Renal pelvis (tissue), 4 donors: Measurements from ENCODE around the gene ADD1. TPM values are rescaled to one million over a fixed set of nuclear protein-coding genes. Genes with fewer than 3 reads are reported as not detected.

Experiments
- DNase-seq: peaks from one replicate; pipeline ENCODE4 v3.0.0-alpha.2; 2013
- polyA plus RNA-seq, 3 donors: library from polyadenylated mRNA; unstranded; fragments of 120-200 nt; gene quantifications; one replicate each; pipeline ENCODE4 v1.2.1, GENCODE V29; 2013; ENCODE audit not compliant: insufficient read length in 3 of 3

The ADD1 gene
- polyA plus RNA-seq, 3 donors: 261 to 290 (median 281) TPM

DNA sequence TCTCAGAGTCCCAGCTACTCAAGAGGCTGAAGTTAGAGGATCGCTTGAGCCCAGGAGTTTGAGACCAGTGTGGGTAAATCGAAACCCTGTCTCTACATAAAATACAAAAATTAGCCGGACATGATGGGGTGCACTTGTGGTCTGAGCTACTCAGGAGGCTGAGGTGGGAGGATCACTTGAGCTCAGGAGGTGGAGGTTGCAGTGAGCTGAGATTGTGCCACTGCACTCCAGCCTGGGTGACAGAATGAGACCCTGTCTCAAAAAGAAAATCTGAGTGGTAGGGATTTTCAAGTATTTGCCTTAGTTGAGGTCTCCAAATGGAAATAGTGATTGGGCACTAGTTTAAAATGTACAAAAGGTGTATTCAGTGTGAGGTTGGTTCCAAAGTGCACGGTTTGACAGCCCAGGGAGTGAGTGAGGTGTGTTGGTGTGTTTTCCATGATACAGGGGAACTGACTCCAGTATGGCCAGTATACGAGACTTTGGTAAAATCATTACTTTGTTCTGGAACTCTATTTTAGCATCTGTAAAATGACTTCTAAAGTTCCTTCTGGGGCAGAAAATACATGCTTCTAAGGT, 13.8 kb downstream of the ADD1 start:
- no peak for DNase-seq

DNA sequence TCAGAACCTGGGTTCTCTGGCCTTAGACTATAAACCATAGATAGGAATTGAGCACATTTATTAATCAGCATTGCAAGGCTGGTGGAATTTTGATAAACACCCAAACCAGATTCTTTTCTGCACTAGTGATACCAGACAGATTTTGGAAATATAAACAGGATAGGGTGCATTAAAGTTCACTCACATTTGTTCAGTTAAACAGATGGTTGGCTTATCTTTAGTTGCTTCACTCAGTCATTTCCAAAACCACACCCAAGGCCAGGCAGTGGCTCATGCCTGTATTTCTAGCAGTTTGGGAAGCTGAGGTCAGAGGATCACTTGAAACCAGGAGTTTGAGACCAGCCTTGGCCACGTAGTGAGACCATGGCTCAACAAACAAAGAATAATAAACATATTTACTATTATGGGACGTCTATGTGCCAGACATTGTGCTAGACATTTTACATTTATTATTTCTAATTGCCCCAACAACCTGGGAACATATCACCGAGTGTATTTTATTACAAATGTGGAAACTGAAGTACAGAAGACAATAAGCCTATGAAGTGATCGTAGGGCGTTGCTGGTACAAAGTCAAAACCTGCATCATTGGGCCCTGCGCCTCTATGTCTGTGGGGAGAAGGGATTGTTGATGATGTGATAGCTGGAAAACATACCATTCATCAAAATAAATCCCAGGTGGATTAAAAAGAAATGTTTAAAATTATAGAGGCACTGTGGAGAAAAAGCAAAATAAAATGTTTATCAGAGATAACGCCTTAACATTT, 15.0 kb downstream of the ADD1 start:
- DNase-seq: no peak

DNA sequence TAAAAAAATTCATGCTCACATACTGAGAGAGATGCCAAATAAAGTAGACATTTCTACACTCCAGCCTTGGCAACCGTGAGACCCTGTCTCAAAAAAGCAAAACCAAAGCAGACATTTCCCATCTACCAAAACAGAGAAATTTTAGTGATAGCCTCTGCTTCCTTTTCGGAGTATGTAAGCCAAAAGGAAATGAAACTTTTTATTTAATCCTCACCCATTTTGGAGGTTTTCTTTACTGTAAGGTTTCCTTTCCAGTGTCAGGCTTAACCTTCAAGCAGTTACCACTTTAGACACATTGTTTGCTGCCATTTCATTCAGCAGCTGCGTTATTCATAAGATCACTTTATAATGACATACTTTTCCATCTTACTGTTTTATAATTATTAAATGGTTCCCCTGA, 15.9 kb downstream of the ADD1 start:
- DNase-seq: no peak

DNA sequence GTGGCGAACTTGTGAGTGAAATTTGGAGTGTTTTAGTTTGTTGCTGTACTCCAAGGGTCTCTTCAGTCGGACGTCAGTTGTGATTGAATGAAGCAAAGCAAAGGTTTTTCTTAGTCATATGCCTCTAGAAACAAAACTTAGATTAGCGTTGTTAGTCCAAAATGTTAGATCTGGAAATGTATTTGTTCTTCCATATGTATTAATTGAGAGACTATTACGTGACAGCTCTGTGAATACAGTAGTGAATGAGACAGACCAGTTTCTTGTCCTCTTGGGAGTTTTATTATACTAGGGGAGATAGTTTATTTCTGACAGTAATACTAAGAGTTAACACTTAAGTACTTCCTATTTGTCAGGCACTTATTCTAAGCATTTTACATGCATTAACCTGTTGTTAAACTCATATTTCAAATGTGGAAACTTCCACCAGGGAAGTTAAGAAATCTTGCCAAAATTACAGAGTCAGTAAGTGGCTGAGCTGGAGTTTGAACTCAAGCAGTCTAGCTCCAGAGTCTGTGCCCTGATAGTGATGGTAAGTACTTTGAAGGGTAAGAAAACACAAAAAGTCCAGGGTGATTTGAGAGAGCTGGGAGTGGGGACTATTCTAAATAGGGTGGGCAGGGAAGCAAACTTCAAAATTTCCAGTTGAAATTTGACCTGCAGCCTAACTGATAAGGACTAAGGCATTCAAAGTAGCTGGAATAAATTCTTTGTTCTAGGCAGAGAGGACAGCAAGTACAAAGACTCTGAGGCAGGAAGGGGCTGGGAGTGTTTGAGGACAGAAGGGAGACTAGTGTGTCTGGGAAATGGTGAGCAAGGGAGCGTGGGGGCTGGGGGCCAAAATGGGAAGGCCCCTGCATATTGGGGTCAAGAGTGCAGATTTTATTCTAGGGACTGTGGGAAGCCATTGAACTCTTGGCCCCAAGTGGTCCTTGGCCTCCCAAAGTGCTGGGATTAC, 17.0 kb downstream of the ADD1 start:
- DNase-seq: no peak

DNA sequence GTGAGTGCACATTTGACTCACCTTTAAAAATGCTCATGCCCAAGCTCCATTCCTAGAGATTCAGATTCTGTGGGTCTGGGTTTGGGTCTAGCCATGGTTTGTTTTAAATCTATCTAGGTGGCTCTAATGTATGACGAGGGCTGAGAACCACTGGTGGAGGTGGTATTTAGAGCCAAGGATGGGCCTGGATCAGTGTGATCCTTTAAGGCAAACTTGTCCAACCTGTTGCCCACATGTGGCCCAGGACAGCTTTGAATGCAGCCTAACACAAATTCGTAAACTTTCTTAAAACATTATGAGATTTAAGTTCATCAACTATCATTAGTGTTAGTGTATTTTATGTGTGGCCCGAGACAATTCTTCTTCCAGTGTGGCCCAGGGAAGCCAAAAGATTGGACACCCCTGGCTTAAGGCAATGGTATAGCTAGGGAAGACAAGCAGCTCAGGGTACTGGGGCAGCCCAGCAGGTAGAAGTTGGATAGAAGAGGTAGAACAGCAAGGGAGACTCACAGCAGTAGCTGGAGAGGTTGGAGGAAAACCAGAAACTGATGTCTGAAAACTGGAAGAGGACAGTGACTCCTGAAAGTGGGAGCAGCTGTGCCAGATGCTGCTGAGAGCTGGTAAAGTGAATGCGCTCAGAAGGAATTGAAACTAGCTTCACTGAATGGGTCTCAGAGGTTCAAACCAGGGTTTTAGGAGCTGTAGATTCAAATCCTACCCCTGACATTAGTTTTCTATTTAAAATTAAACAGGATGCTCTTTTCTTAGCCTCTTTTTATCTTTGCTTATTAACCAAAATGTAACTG, 18.2 kb downstream of the ADD1 start:
- no peak for DNase-seq

DNA sequence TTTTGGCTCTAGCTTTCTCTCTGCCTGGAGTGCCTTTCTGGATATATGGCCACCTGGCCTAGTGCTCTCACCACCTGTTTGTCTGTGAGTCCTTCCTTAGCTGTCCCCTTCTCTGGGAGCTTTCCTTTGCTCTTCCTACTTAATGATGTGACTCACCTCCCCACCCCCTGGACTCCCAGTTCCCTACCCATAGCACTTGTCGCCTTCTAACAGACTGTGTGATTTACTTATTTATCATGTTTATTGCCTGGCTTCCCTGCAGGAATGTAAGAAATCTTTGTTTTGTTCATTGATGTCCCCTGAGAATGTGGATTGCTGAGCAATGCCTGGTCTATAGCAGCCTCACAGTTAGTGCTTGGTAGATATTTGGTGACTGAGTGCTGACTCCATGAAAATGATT, 18.9 kb downstream of the ADD1 start:
- no peak for DNase-seq

DNA sequence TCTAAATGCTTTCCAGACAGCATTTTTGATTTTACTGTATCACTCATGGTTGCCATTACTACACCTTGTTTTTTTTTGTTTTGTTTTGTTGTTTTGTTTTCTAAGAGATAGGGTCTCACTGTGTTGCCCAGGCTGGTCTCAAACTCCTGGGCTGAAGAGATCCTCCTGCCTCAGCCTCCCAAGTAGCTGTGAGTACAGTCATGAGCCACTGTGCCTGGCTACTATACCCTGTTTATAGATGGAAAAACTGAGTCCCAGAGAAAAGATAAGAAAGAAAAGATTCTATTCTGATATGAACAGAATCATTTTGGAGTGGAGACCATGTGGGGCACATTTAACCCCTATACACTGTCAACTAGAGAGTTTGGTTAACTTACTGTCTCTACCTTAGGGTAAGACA, 20.0 kb downstream of the ADD1 start:
- DNase-seq: no peak

DNA sequence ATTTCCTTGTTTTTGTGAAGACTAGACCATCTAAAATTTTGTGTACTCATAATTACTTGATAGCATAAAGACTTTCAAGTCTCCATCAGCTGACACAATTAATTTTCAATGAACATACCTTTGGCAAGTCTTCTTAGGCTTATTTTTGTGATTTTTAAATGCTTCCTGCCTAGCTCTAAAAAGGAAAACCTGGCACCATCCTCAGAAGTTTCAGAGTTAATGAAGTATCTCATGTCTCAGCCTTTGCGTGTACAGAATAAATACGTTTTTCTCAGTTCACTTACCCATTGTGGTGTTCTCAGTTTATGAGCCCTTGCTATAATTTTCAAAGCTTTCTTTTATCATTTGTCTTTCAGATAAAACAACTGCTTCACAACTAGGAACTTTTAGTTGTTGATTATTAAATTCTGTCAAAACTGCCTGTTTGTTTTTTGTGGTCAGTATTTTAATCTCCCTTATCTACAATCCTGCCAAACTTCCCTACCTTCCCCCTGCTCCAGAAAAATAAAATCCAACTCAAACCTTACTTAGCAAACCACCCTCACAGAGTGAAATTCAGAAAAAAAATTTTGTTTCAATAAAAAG, 21.6 kb downstream of the ADD1 start:
- DNase-seq: no peak

DNA sequence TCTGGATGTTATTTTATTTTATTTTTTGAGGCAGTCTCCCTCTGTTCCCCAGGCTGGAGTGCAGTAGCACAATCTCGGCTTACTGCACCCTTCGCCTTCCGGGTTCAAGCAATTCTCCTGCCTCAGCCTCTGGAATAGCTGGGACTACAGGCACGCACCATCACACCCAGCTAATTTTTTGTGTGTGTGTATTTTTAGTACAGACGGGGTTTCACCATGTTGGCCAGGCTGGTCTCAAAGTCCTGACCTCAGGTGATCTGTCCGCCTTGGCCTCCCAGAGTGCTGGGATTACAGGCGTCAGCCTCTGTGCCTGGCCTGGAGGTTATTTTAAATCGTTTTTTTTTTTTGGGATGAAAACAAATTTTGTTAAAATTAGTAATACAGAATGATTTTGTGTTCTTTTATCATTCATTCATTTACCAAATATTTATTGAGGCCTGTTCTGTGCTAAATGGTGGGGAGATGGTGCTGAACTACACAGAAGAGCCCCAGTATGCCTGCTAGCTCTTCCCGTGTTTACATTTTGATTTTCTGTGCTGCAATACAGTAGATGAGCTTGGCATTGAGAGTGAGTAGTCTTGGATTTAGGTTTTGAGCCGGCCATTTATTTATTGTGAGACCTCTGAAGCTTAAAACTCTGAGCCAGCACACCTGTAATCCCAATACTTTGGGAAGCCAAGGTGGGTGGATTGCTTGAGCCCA, 22.7 kb downstream of the ADD1 start:
- DNase-seq: no peak

DNA sequence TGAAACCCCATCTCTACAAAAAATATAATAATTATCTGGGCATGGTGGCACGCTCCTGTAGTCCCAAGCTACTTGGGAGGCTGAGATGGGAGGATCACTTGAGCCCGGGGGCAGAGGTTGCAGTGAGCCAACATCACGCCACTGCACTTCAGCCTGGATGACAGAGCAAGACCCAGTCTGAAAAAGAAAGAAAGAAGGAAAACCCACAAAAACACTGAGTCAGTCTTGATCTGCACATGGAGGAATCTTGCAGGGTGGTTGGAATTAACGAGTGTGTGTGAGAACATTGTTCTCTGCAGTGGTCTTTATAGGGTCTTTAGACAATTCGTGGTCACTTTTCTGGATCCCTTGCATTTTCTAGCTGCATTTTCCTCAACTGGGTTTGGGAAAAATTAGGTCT, 23.2 kb downstream of the ADD1 start:
- DNase-seq: no peak

DNA sequence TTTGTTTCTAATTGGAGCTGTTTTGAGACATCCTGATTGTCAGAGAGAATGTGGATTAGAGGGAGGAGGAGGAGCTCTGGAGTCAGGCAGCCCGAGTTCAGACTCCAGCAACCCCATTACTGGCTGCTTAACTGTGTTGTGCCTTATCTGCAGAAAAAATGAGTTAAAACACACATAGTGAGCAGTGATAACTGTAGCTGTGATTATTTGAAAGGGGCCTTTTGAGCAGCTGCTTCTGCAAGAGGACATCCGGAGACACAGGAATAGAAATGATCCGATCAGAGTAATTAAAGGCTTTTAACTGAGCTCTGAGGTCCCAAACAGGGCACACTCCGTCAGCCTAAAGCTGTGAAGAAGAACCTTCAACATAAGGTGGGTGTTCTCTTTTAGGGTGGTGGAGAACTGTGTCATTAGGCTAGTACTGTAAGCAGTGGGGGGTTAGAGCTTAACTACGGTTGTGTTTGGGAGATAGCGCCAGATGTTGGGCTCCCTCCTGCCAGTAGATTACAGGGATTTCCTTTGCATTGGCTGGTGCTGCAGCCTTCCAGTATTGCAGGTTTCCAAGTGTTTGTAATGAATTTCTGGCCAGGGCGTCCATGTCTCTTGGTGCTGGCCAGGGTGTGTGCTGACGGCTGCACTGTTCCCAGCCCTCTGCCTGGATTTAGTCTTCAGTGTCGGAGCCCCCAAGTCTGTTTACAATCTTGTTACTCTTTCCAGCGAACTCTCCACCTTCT, 24.3 kb downstream of the ADD1 start:
- no peak for DNase-seq

DNA sequence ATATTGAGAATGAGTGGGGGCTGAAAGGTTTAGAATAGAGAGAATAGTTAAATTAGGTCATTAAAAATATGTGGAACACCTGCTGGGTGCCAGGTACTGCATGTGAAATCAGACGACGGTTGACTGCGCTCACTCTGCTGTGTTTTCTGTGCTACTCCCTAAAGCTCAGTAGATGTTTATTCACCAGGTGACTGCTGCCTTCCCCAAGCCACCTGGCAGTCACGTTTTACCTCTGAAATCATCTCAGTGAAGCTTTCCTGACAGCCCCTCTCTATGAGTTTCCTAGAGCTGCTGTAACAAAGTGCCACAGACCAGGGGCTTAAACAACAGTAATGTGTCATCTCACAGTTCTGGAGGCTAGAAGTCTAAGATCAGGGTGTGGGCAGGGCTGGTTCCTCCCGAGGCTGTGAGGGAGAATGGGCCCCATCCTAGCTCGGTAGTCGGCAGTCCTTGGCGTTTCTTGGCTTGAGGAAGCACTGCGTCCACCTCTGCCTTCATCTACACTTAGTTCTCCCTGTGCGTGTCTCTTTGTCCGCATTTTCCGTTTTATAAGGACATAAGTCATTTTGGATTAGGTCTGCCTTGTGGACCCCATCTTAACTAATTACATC, 25.3 kb downstream of the ADD1 start:
- DNase-seq: no peak

DNA sequence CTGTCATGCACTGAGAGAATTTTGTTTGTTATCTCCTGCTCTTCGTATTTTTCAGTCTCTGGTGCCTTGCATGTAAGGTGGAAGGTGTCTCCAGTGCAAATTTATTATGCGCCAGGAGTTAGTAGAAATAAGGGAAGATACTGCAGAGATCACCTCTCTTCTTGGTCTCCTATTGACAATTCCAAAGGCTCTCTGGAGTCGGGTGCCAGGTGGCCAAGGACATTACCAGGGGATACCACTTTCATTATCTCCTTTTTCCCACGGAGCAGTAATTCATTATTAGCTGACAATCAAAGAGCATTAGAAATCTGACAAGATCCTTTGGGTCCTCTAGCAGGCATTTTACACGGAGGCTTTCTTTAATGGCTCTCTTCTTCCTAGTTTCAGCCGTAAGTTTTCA, 26.0 kb downstream of the ADD1 start:
- no peak for DNase-seq

DNA sequence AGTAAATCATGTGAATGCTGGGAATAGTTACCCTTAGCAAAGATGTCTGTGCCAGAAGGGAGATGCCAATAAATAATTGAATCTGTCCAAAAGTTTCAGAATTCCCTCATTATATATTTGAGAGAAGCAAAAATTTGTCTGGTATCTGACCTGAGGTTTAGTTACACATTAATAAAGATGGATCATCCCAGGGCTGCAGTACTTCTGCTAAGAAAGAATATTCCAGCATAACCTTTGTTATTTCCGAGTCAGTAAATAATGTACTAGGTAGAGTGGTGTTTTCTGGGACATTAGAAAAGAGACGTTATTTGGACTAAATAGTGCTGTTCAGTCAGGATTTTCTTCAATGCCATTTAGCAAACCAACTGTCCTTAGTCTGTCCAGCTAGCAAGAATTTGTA, 26.4 kb downstream of the ADD1 start:
- no peak for DNase-seq

DNA sequence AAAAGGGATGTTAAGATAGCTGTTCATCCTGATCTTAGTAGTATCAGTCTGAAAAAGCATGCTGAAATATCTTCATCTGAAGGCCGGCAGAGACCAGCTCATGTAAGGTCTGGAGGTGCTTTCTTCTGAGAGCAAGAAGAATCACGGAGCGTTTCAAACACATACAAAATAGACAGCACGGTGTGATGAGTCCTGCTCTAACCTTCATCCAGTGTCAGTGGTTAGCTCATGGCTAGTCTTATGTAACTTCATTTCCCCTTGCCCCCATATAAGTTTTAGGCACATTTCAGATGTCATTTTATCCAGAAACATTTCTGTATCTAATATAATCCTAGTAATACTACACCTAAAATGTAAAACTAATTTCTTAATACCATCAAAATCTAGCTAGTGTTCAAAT, 27.8 kb downstream of the ADD1 start:
- no peak for DNase-seq

DNA sequence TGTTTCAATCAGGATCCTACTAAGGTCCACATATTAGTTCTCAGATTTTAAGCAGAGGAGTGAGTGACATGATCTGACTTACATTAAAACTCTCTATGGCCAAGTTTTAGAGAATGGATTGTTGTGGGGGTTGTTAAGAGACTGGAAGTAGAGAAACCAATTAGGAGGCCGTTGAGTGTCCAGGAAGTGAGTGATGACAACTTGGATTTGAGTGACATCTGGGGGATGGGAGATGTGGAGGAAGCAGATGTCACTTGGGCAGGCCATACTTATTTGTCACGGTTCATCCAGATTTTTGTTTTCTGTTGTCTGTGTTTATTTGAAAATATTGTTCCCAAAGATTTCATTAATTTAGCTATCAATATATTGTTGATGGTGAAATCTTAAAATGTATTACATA, 28.3 kb downstream of the ADD1 start:
- no peak for DNase-seq

DNA sequence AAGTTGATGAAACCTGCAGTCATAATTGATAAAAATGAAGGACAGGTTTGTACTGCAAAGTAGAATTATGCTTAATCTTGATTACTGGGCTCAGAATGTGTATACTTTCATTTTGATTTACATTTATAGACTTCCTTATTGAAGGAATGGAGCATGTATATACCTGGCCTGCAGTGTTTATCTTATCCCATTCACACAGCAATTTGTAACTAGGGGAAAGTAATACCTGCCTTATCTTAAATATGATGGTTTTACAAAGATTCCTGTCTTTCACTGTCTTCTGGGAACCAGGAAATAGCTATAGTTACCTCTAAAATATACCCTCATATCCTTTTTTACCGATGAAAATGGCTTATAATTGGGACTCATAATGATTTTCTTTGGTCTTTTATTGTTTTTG, 29.7 kb downstream of the ADD1 start:
- DNase-seq: no peak

DNA sequence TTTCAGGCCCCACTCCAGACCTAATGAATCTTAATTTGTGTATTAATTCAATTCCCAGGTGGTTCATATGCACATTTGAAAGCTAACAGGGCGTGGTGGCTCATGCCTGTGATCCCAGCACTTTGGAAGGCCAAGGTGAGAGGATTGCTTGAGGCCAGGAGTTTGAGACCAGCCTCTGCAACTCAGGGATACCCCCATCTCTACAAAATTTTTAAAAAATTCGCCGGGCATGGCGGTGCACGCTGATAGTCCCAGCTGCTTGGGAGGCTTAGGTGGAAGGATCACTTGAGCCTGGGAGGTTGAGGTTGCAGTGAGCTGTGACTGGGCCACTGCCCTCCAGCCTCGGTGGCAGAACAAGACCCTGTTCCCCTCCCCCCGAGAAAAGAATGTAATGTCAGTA, 31.2 kb downstream of the ADD1 start:
- no peak for DNase-seq

DNA sequence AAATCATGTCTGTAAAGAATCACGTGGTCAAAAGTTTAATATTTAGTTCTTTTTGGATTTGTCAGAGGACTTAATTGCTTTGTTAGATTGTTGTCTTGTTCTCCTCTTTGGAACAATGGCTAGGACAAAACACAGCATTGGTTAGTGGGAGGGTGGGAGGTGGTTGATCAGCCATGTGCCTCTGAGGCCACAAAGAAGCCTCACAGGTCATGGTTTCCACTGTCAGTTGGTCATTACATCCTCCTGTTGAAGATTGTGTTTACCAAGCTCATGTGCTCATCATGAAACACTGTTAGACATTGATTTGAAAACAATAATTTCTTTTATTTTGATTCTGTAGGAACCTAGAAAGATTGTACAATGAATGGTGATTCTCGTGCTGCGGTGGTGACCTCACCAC, 31.9 kb downstream of the ADD1 start:
- DNase-seq: no peak

DNA sequence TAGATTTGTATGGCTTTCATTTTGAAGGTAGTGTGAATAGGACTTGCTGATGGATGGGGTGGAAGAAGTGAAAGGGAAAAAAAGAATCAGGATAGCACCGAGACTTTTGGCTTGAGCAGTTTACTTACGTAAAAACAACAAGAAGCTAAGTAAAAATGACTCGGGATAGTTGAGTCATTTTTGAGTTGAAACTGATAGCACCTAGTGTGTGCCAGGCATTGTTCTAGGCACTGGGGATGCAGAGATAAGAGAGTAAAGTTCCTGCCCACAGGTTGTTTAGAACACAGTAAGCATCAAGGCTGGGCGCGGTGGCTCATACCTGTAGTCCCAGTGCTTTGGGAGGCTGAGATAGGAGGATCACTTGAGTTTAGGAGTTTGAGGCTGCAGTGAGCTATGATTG, 34.7 kb downstream of the ADD1 start:
- DNase-seq: no peak
